GM18499 (cell line): Measurements from ENCODE around the gene ABI2.

Source experiments
- ATAC-seq: cut with Tn5 transposase; IDR thresholded peaks from one replicate; pipeline ENCODE4 v1.9.1; 2021; ENCODE audit warnings: moderate number of reproducible peaks; ENCODE audit not compliant: insufficient read depth, unreplicated experiment

Gene ABI2

GRCh38 chr2:203461746-203462145 is 133.6 kb downstream of the ABI2 start:
- ATAC-seq, result no peak

GRCh38 chr2:203462308-203462707 is 134.1 kb downstream of the ABI2 start:
- no peak for ATAC-seq

- ATAC-seq, result no peak
Measured at GRCh38 chr2:203463266-203463678, 135.1 kb downstream of the ABI2 start.

GRCh38 chr2:203469546-203469945 is 141.4 kb downstream of the ABI2 start:
- ATAC-seq, result no peak

GRCh38 chr2:203470371-203470770 is 142.2 kb downstream of the ABI2 start:
- no peak for ATAC-seq

- no peak for ATAC-seq
Measured at GRCh38 chr2:203471323-203471722, 143.1 kb downstream of the ABI2 start.

GRCh38 chr2:203476881-203477280 is 148.7 kb downstream of the ABI2 start:
- ATAC-seq, result no peak

GRCh38 chr2:203480623-203481022 is 152.4 kb downstream of the ABI2 start:
- no peak for ATAC-seq

- ATAC-seq, result no peak
Measured at GRCh38 chr2:203484266-203485112, 156.3 kb downstream of the ABI2 start.

- no peak for ATAC-seq
Measured at GRCh38 chr2:203489531-203489930, 161.3 kb downstream of the ABI2 start.

- ATAC-seq, result no peak
Measured at GRCh38 chr2:203490391-203490790, 162.2 kb downstream of the ABI2 start.

- no peak for ATAC-seq
Measured at GRCh38 chr2:203492965-203493364, 164.8 kb downstream of the ABI2 start.
